Measurements from ENCODE around the gene GGT6.
"Not testable (repeated sequence)": the region's sequence is repeated elsewhere in the genome, so short reads cannot be mapped to it uniquely, and the experiment has no call there.

GGT6 gene

GRCh38 chr17:4591529-4591928 is 31.2 kb upstream of the GGT6 start:
- no peak for DNase-seq (ENCODE audit: low read depth)

GRCh38 chr17:4590981-4591453 is 30.6 kb upstream of the GGT6 start:
- no peak for DNase-seq (ENCODE audit: low read depth)

GRCh38 chr17:4590042-4590441 is 29.7 kb upstream of the GGT6 start:
- not testable (repeated sequence) for DNase-seq (ENCODE audit: low read depth)

GRCh38 chr17:4588898-4589625 is 28.7 kb upstream of the GGT6 start:
- DNase-seq (ENCODE audit: low read depth), result no peak

GRCh38 chr17:4588391-4588790 is 28.0 kb upstream of the GGT6 start:
- no peak for DNase-seq (ENCODE audit: low read depth)

- DNase-seq (ENCODE audit: low read depth), result no peak
Observed at GRCh38 chr17:4587803-4588202, 27.4 kb upstream of the GGT6 start.

GRCh38 chr17:4587195-4587594 is 26.8 kb upstream of the GGT6 start:
- DNase-seq (ENCODE audit: low read depth), result no peak

- no peak for DNase-seq (ENCODE audit: low read depth)
Observed at GRCh38 chr17:4586043-4586442, 25.7 kb upstream of the GGT6 start.

GRCh38 chr17:4585638-4585994 is 25.2 kb upstream of the GGT6 start:
- DNase-seq (ENCODE audit: low read depth), result no peak

- no peak for DNase-seq (ENCODE audit: low read depth)
Observed at GRCh38 chr17:4584917-4585637, 24.7 kb upstream of the GGT6 start.

GRCh38 chr17:4584101-4584916 is 23.9 kb upstream of the GGT6 start, which contains the start of gene SMTNL2:
SMTNL2 (plus strand) TSS chr17:4584529; CDS start chr17:4584606, 77 bp downstream.
- DNase-seq (ENCODE audit: low read depth), result no peak

GRCh38 chr17:4583782-4584100 is 23.4 kb upstream of the GGT6 start:
- DNase-seq (ENCODE audit: low read depth), result no peak

- DNase-seq (ENCODE audit: low read depth), result no peak
Observed at GRCh38 chr17:4583206-4583605, 22.8 kb upstream of the GGT6 start.

GRCh38 chr17:4582691-4583090 is 22.3 kb upstream of the GGT6 start:
- DNase-seq (ENCODE audit: low read depth), result no peak

GRCh38 chr17:4582101-4582501 is 21.7 kb upstream of the GGT6 start:
- DNase-seq (ENCODE audit: low read depth), result no peak

- DNase-seq (ENCODE audit: low read depth), result no peak
Observed at GRCh38 chr17:4580291-4580690, 19.9 kb upstream of the GGT6 start.

GRCh38 chr17:4579678-4580077 is 19.3 kb upstream of the GGT6 start:
- DNase-seq (ENCODE audit: low read depth), result no peak

GRCh38 chr17:4578349-4578748 is 18.0 kb upstream of the GGT6 start:
- DNase-seq (ENCODE audit: low read depth), result not testable (repeated sequence)

- no peak for DNase-seq (ENCODE audit: low read depth)
Observed at GRCh38 chr17:4577386-4577993, 17.1 kb upstream of the GGT6 start.

- no peak for DNase-seq (ENCODE audit: low read depth)
Observed at GRCh38 chr17:4576729-4577322, 16.4 kb upstream of the GGT6 start.

GRCh38 chr17:4576161-4576558 is 15.8 kb upstream of the GGT6 start:
- no peak for DNase-seq (ENCODE audit: low read depth)

GRCh38 chr17:4574448-4575045 is 14.2 kb upstream of the GGT6 start:
- no peak for DNase-seq (ENCODE audit: low read depth)
